GM12865 (cell line): ENCODE data around the gene OR14K1.

Experiments used
- DNase-seq: peaks from one replicate; pipeline ENCODE4 v3.0.0; 2010; ENCODE audit warnings: low read depth
- H3K4me3 ChIP-seq: 2 replicates; pipeline ENCODE4 v1.5.1; 2011; ENCODE audit warnings: mild to moderate bottlenecking, low read depth, low read length, control low read depth
- TF ChIP-seq, protein P1 (sequence below): IDR thresholded peaks from 2 replicates; pipeline ENCODE4 v1.5.1; 2011; ENCODE audit warnings: low read length, control low read depth, low read depth, inconsistent platforms; ENCODE audit not compliant: insufficient read depth; ENCODE audit errors: missing control alignments

OR14K1 gene

DNA sequence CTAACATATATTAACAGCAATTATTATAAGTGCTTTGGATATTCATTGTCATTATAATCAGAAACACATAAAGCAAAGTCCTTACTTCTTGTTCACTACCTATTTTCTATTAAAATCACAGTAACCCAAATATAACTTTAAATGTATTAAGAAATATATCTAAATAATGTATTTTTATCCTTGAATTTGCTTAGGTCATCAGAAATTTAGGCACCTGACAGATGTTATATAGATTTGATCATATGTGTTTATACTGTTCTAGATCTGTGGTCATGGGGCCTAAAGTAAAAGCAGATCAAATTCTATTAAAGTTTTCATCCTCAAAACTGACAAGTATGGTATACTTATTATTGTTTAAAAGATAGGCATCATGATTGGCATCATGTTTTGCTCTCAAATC, 31.2 kb downstream of the OR14K1 start:
- no peak overlapping the region for H3K4me3 ChIP-seq
- no peak for DNase-seq
- TF ChIP-seq, protein P1, sequence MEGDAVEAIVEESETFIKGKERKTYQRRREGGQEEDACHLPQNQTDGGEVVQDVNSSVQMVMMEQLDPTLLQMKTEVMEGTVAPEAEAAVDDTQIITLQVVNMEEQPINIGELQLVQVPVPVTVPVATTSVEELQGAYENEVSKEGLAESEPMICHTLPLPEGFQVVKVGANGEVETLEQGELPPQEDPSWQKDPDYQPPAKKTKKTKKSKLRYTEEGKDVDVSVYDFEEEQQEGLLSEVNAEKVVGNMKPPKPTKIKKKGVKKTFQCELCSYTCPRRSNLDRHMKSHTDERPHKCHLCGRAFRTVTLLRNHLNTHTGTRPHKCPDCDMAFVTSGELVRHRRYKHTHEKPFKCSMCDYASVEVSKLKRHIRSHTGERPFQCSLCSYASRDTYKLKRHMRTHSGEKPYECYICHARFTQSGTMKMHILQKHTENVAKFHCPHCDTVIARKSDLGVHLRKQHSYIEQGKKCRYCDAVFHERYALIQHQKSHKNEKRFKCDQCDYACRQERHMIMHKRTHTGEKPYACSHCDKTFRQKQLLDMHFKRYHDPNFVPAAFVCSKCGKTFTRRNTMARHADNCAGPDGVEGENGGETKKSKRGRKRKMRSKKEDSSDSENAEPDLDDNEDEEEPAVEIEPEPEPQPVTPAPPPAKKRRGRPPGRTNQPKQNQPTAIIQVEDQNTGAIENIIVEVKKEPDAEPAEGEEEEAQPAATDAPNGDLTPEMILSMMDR: no peak
